A549 (cell line): ENCODE results near the gene PIP5K1B.

Experiments used
- CEBPB ChIP-seq, 2 experiments: fragments of >200 bp in 1 of 2; sonication (Bioruptor Twin) in 1 of 2; formaldehyde crosslinking in 1 of 2; IDR thresholded peaks; 2 replicates each; pipeline ENCODE4 v1.6.1; 2012 to 2016
- CHD4 ChIP-seq: fragments of 200-600 bp; sonication (generic); IDR thresholded peaks from 2 replicates; pipeline ENCODE4 v1.6.1; 2016; ENCODE audit warnings: antibody characterized with exemption, mild to moderate bottlenecking, borderline replicate concordance
- EP300 ChIP-seq, 2 experiments: fragments of >200 bp; sonication (Bioruptor Twin); formaldehyde crosslinking; IDR thresholded peaks; 2 replicates in 1 of 2; 3 replicates in 1 of 2; pipeline ENCODE4 v1.6.1; 2016 to 2017
- FOSL2 ChIP-seq, 2 experiments: fragments of 450-650 bp in 1 of 2; fragments of >200 bp in 1 of 2; sonication (Bioruptor Twin) in 1 of 2; formaldehyde crosslinking; IDR thresholded peaks; 2 replicates each; pipeline versions ENCODE4 v1.5.0 to v1.6.1; 2016 to 2020; ENCODE audit warnings: mild to moderate bottlenecking in 1 of 2, moderate library complexity in 1 of 2
- HOXB5 ChIP-seq: fragments of 250-450 bp; sonication (Bioruptor Pico); IDR thresholded peaks from 2 replicates; pipeline ENCODE4 v1.5.0; 2020; ENCODE audit warnings: mild to moderate bottlenecking, moderate library complexity
- JUN ChIP-seq, 2 experiments: fragments of >200 bp; sonication (Bioruptor Twin); formaldehyde crosslinking; IDR thresholded peaks; 2 replicates in 1 of 2; 3 replicates in 1 of 2; pipeline ENCODE4 v1.6.1; 2016 to 2017
- KDM1A ChIP-seq: fragments of 200-600 bp; sonication (generic); IDR thresholded peaks from 2 replicates; pipeline ENCODE4 v1.6.1; 2016; ENCODE audit warnings: low read depth, mild to moderate bottlenecking
- MAFK ChIP-seq: fragments of 450-650 bp; IDR thresholded peaks from 2 replicates; pipeline ENCODE4 v1.6.1; 2014; ENCODE audit not compliant: partially characterized antibody
- POLR2A ChIP-seq: IDR thresholded peaks from 2 replicates; pipeline ENCODE4 v1.6.1; 2012; ENCODE audit warnings: mild to moderate bottlenecking, low read length
- RFX5 ChIP-seq: fragments of 450-650 bp; IDR thresholded peaks from 2 replicates; pipeline ENCODE4 v1.7.1; 2014; ENCODE audit warnings: antibody characterized with exemption, mild to moderate bottlenecking, moderate library complexity
- RNF2 ChIP-seq: fragments of 200-600 bp; sonication (generic); IDR thresholded peaks from 2 replicates; pipeline ENCODE4 v1.6.1; 2016; ENCODE audit warnings: low read depth, mild to moderate bottlenecking, antibody characterized with exemption, moderate library complexity, borderline replicate concordance
- ZNF302 ChIP-seq: fragments of 250-450 bp; sonication (Bioruptor Pico); IDR thresholded peaks from 2 replicates; pipeline ENCODE4 v1.9.0; 2021; ENCODE audit warnings: inconsistent platforms, mild to moderate bottlenecking, moderate library complexity
- TF ChIP-seq, protein P1 (sequence below): IDR thresholded peaks from 2 replicates; pipeline ENCODE4 v1.6.1; 2012
- TF ChIP-seq, protein P2 (sequence below): fragments of >200 bp; sonication (Bioruptor Twin); formaldehyde crosslinking; IDR thresholded peaks from 3 replicates; pipeline ENCODE4 v1.5.1; 2016

DNA sequence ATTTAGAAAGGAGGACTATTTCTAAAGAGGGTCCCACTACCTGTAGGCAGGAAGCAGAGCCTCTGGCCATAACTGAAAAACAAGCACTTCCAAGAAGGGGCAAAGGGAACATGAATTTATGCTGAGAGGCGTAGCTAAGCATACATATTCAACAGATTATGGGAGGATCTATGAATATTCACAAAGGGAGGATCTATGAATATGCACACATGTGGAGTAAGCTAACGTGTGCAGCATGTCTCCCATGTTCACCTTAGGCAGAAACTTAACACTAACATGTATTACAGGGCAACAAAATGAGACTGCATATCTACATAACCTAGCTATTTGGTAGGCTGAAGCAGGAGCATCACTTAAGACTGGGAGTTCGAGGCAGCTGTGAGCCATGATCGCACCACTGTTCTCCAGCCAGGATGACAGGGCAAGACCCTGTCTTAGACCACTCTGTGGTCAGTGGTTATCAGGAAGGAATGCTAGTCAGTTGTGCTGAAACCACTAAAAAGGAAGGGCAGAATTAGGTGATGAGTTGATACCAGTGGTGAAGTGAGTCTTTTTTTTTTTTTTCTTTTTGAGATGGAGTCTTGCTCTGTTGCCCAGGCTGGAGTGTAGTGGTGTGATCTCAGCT is 351.3 kb downstream of the PIP5K1B start:
- TF ChIP-seq, protein P1, sequence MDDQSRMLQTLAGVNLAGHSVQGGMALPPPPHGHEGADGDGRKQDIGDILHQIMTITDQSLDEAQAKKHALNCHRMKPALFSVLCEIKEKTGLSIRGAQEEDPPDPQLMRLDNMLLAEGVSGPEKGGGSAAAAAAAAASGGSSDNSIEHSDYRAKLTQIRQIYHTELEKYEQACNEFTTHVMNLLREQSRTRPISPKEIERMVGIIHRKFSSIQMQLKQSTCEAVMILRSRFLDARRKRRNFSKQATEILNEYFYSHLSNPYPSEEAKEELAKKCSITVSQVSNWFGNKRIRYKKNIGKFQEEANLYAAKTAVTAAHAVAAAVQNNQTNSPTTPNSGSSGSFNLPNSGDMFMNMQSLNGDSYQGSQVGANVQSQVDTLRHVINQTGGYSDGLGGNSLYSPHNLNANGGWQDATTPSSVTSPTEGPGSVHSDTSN = no peak
- TF ChIP-seq RFX5 = no peak
- TF ChIP-seq RNF2 = no peak
- no peak for TF ChIP-seq JUN (IDR thresholded peaks at IDR 0.05)
- TF ChIP-seq CEBPB (IDR thresholded peaks at IDR 0.05) = no peak
- no peak for TF ChIP-seq POLR2A
- TF ChIP-seq, protein P2, sequence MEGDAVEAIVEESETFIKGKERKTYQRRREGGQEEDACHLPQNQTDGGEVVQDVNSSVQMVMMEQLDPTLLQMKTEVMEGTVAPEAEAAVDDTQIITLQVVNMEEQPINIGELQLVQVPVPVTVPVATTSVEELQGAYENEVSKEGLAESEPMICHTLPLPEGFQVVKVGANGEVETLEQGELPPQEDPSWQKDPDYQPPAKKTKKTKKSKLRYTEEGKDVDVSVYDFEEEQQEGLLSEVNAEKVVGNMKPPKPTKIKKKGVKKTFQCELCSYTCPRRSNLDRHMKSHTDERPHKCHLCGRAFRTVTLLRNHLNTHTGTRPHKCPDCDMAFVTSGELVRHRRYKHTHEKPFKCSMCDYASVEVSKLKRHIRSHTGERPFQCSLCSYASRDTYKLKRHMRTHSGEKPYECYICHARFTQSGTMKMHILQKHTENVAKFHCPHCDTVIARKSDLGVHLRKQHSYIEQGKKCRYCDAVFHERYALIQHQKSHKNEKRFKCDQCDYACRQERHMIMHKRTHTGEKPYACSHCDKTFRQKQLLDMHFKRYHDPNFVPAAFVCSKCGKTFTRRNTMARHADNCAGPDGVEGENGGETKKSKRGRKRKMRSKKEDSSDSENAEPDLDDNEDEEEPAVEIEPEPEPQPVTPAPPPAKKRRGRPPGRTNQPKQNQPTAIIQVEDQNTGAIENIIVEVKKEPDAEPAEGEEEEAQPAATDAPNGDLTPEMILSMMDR = no peak
- TF ChIP-seq ZNF302 (CRISPR knock-in tag) = no peak
- no peak for TF ChIP-seq KDM1A
- TF ChIP-seq EP300 (IDR thresholded peaks at IDR 0.05) = no peak
- TF ChIP-seq FOSL2 (IDR thresholded peaks at IDR 0.05) = no peak
- TF ChIP-seq FOSL2 (CRISPR knock-in tag; IDR thresholded peaks at IDR 0.05) = no peak
- TF ChIP-seq CHD4 = no peak
- no peak for TF ChIP-seq HOXB5 (CRISPR knock-in tag)
- no peak for TF ChIP-seq MAFK
